ENCODE measurements around the gene DISP3. TPM values are rescaled to one million over a fixed set of nuclear protein-coding genes. Genes with fewer than 3 reads are reported as not detected.

The DISP3 gene
- total and polyA plus RNA-seq, 12 donors = 0.04 to 2.8 (median 0.41) TPM; not detected in 1

Other genes starting within 250 kb of the DISP3 start
- gene MTOR, start 216.6 kb upstream of the DISP3 start, total RNA-seq = 10 to 100 TPM; 27.6 to 45.3 (median 36.8) TPM
- gene MTOR, start 216.6 kb upstream of the DISP3 start, polyA plus RNA-seq = 10 to 100 TPM; 21.4 to 28.8 (median 28.2) TPM
- 10 to 100 TPM in 7 of 9 donors, 1 to 10 TPM in 2; 6.6 to 24.3 (median 11.3) TPM for gene UBIAD1, start 206.0 kb upstream of the DISP3 start, total RNA-seq
- gene UBIAD1, start 206.0 kb upstream of the DISP3 start, polyA plus RNA-seq = 10 to 100 TPM in 1 of 3 donors, 1 to 10 TPM in 2; 4.5 to 18.0 (median 6.3) TPM
- gene FBXO2, start 175.3 kb downstream of the DISP3 start, total RNA-seq = 10 to 100 TPM in 7 of 9 donors, 1 to 10 TPM in 2; 2.5 to 59.3 (median 29.5) TPM
- gene FBXO2, start 175.3 kb downstream of the DISP3 start, polyA plus RNA-seq = 10 to 100 TPM in 2 of 3 donors, 1 to 10 TPM in 1; 6.3 to 86.6 (median 71.4) TPM
- 10 to 100 TPM; 10.5 to 50.1 (median 36.3) TPM for gene FBXO44, start 175.7 kb downstream of the DISP3 start, total RNA-seq
- 100 to 1,000 TPM in 1 of 3 donors, 10 to 100 TPM in 1, 1 to 10 TPM in 1; 6.3 to 121 (median 53.0) TPM for gene FBXO44, start 175.7 kb downstream of the DISP3 start, polyA plus RNA-seq
- gene FBXO6, start 185.0 kb downstream of the DISP3 start, total RNA-seq = 10 to 100 TPM in 7 of 9 donors, 1 to 10 TPM in 2; 3.3 to 26.4 (median 14.8) TPM
- gene FBXO6, start 185.0 kb downstream of the DISP3 start, polyA plus RNA-seq = 10 to 100 TPM in 2 of 3 donors, 1 to 10 TPM in 1; 6.8 to 18.3 (median 12.4) TPM
- 10 to 100 TPM; 22.7 to 71.2 (median 31.1) TPM for gene MAD2L2, start 202.0 kb downstream of the DISP3 start, total RNA-seq
- gene MAD2L2, start 202.0 kb downstream of the DISP3 start, polyA plus RNA-seq = 10 to 100 TPM; 15.6 to 29.7 (median 19.5) TPM
- under 1 TPM in 3 of 9 donors, not detected in 6; under 0.01 to 0.07 (median 0.06) TPM for gene DRAXIN, start 212.6 kb downstream of the DISP3 start, total RNA-seq
- under 1 TPM in 2 of 3 donors, not detected in 1; under 0.01 to 0.08 TPM for gene DRAXIN, start 212.6 kb downstream of the DISP3 start, polyA plus RNA-seq